HEK293 (cell line): ENCODE measurements around the gene CCDC116.
"Not testable (repeated sequence)": the region's sequence is repeated elsewhere in the genome, so short reads cannot be mapped to it uniquely, and the experiment has no call there.

Source experiments
- CTCF ChIA-PET: fragments of 350-600 bp; formaldehyde crosslinking; extraction: SDS; loops from one replicate; lab custom pipeline; 2021; ENCODE audit warnings: antibody characterized with exemption; lab: Yijun Ruan, JAX
- POLR2A ChIA-PET: fragments of 300-600 bp; formaldehyde crosslinking; extraction: SDS; loops from one replicate; lab custom pipeline; 2020; ENCODE audit warnings: antibody characterized with exemption, inconsistent platforms; lab: Yijun Ruan, JAX
- H3K27ac ChIP-seq: fragments of 200-500 bp; sonication (Bioruptor generic); 2 replicates; pipeline ENCODE4 v1.5.1; 2014; ENCODE audit warnings: low read depth, low read length, control low read depth, inconsistent platforms; ENCODE audit errors: extremely low read depth
- H3K36me3 ChIP-seq, 2 experiments: fragments of 200-500 bp in 1 of 2; sonication (Bioruptor generic) in 1 of 2; 1 replicate in 1 of 2; 2 replicates in 1 of 2; pipeline ENCODE4 v1.5.1; 2014 to 2017; ENCODE audit warnings: inconsistent platforms in 2 of 2, low read length in 2 of 2; ENCODE audit not compliant: control insufficient read depth in 2 of 2, insufficient read depth in 1 of 2
- H3K4me1 ChIP-seq: fragments of 200-500 bp; sonication (Bioruptor generic); 2 replicates; pipeline ENCODE4 v1.5.1; 2014; ENCODE audit warnings: mild to moderate bottlenecking, low read length, inconsistent platforms; ENCODE audit not compliant: control insufficient read depth, insufficient read depth
- H3K4me3 ChIP-seq: 2 replicates; pipeline ENCODE4 v1.5.1; 2011; ENCODE audit warnings: low read depth, mild to moderate bottlenecking, control low read depth, low read length, moderate library complexity
- H3K9me3 ChIP-seq: fragments of 200-500 bp; sonication (Bioruptor generic); 2 replicates; pipeline ENCODE4 v1.5.1; 2014; ENCODE audit warnings: low read depth, low read length, inconsistent platforms; ENCODE audit not compliant: control insufficient read depth, insufficient read depth
- IKZF3 ChIP-seq: fragments of 450-650 bp; IDR thresholded peaks from 2 replicates; pipeline ENCODE4 v1.5.0; 2018; ENCODE audit warnings: missing biosample characterization, mild to moderate bottlenecking, missing genetic modification characterization, moderate library complexity
- KLF10 ChIP-seq: fragments of 450-650 bp; IDR thresholded peaks from 2 replicates; pipeline ENCODE4 v1.5.1; 2018; ENCODE audit warnings: missing biosample characterization, mild to moderate bottlenecking, missing genetic modification characterization
- MYNN ChIP-seq: fragments of 450-650 bp; formaldehyde crosslinking; IDR thresholded peaks from 2 replicates; pipeline ENCODE4 v1.5.1; 2016; ENCODE audit warnings: missing biosample characterization, missing genetic modification characterization, borderline replicate concordance
- SP3 ChIP-seq: fragments of 450-650 bp; formaldehyde crosslinking; IDR thresholded peaks from 2 replicates; pipeline ENCODE4 v1.5.1; 2016; ENCODE audit warnings: missing biosample characterization, missing genetic modification characterization
- ZBTB17 ChIP-seq: fragments of 450-650 bp; formaldehyde crosslinking; IDR thresholded peaks from 2 replicates; pipeline ENCODE4 v1.5.1; 2016; ENCODE audit warnings: missing biosample characterization, missing genetic modification characterization
- ZEB2 ChIP-seq: fragments of 450-650 bp; formaldehyde crosslinking; IDR thresholded peaks from 2 replicates; pipeline ENCODE4 v1.5.1; 2016; ENCODE audit warnings: missing biosample characterization, missing genetic modification characterization
- ZFP41 ChIP-seq: fragments of 450-650 bp; formaldehyde crosslinking; IDR thresholded peaks from 2 replicates; pipeline ENCODE4 v1.5.1; 2016; ENCODE audit warnings: missing biosample characterization, missing genetic modification characterization, borderline replicate concordance
- ZNF138 ChIP-seq: fragments of 450-650 bp; formaldehyde crosslinking; IDR thresholded peaks from 2 replicates; pipeline ENCODE4 v1.5.1; 2016; ENCODE audit warnings: missing biosample characterization, missing genetic modification characterization, borderline replicate concordance
- ZNF223 ChIP-seq: fragments of 450-650 bp; formaldehyde crosslinking; IDR thresholded peaks from 2 replicates; pipeline ENCODE4 v1.5.1; 2016; ENCODE audit warnings: missing biosample characterization, missing genetic modification characterization
- ZNF239 ChIP-seq: fragments of 450-650 bp; formaldehyde crosslinking; IDR thresholded peaks from 2 replicates; pipeline ENCODE4 v1.5.1; 2016; ENCODE audit warnings: missing biosample characterization, missing genetic modification characterization
- ZNF530 ChIP-seq: fragments of 450-650 bp; formaldehyde crosslinking; IDR thresholded peaks from 2 replicates; pipeline ENCODE4 v1.5.1; 2016; ENCODE audit warnings: low read depth, missing biosample characterization, missing genetic modification characterization
- ZNF664 ChIP-seq: fragments of 450-650 bp; formaldehyde crosslinking; IDR thresholded peaks from 2 replicates; pipeline ENCODE4 v1.5.1; 2016; ENCODE audit warnings: missing biosample characterization, missing genetic modification characterization
- ZNF670 ChIP-seq: fragments of 450-650 bp; formaldehyde crosslinking; IDR thresholded peaks from 2 replicates; pipeline ENCODE4 v1.5.1; 2016; ENCODE audit warnings: missing biosample characterization, missing genetic modification characterization, low read depth
- ZSCAN23 ChIP-seq: fragments of 450-650 bp; formaldehyde crosslinking; IDR thresholded peaks from 2 replicates; pipeline ENCODE4 v1.5.1; 2016; ENCODE audit warnings: missing biosample characterization, missing genetic modification characterization
- ZSCAN30 ChIP-seq: fragments of 450-650 bp; IDR thresholded peaks from 2 replicates; pipeline ENCODE4 v1.5.1; 2018; ENCODE audit warnings: missing biosample characterization, mild to moderate bottlenecking, missing genetic modification characterization, moderate library complexity
- TF ChIP-seq, protein P1 (sequence below): fragments of 450-650 bp; formaldehyde crosslinking; IDR thresholded peaks from 2 replicates; pipeline ENCODE4 v1.5.1; 2016; ENCODE audit warnings: missing biosample characterization, missing genetic modification characterization
- TF ChIP-seq, protein P2 (sequence below): fragments of 450-650 bp; formaldehyde crosslinking; IDR thresholded peaks from 2 replicates; pipeline ENCODE4 v1.5.1; 2016; ENCODE audit warnings: missing biosample characterization, missing genetic modification characterization
- TF ChIP-seq, protein P3 (sequence below): fragments of 450-650 bp; formaldehyde crosslinking; IDR thresholded peaks from 2 replicates; pipeline ENCODE4 v1.5.1; 2016; ENCODE audit warnings: missing biosample characterization, missing genetic modification characterization
- TF ChIP-seq, protein P4 (sequence below): fragments of 450-650 bp; formaldehyde crosslinking; IDR thresholded peaks from 2 replicates; pipeline ENCODE4 v1.5.1; 2016; ENCODE audit warnings: missing biosample characterization, missing genetic modification characterization

Gene CCDC116

DNA sequence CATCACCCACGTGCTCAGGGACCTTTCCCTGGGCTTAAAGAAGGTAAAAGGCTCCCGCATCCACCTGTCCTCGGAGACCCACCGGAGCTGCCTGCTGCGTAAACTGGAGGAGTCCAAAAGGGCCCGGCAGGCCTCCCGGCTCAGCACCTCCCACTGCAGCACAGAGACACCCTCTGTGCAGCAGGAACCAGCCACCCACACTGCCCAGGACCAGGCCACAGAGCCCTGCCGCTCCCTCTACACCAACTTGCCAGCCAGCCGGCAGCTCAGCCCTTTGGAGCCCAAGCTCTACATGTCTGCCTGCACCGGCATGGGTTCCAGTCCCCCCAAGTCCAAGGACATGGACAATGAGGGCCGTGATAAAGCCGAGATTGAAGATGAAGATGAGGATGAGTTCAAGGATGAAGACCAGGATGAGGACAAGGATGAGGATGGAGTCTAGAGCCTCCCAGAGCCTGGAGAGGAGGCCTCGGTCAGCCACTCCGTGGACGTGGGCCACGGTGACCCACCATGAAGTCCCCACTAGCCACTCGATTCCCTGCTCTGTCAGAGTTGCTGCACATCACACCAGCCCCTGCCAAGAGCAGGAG, 4.2 kb downstream of the CCDC116 start:
- TF ChIP-seq ZNF223 (no peak), ZEB2 (tag by site-specific recombination) (no peak), ZNF664 (no peak), ZFP41 (tag by site-specific recombination) (no peak), SP3 (tag by site-specific recombination) (no peak), ZNF530 (tag by site-specific recombination) (no peak), ZNF670 (tag by site-specific recombination) (no peak), IKZF3 (tag by site-specific recombination) (no peak)
- TF ChIP-seq, protein P1, sequence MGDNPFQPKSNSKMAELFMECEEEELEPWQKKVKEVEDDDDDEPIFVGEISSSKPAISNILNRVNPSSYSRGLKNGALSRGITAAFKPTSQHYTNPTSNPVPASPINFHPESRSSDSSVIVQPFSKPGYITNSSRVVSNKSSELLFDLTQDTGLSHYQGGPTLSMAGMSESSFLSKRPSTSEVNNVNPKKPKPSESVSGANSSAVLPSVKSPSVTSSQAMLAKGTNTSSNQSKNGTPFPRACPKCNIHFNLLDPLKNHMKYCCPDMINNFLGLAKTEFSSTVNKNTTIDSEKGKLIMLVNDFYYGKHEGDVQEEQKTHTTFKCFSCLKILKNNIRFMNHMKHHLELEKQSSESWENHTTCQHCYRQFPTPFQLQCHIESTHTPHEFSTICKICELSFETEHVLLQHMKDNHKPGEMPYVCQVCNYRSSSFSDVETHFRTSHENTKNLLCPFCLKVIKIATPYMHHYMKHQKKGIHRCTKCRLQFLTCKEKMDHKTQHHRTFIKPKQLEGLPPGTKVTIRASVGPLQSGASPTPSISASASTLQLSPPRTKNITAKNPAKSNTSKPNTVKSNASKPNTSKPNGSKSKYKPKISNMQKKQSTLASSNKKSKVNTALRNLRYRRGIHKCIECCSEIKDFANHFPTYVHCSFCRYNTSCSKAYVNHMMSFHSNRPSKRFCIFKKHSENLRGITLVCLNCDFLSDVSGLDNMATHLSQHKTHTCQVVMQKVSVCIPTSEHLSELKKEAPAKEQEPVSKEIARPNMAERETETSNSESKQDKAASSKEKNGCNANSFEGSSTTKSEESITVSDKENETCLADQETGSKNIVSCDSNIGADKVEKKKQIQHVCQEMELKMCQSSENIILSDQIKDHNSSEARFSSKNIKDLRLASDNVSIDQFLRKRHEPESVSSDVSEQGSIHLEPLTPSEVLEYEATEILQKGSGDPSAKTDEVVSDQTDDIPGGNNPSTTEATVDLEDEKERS (tag by site-specific recombination) = no peak
- TF ChIP-seq, all 188 proteins: peak for 0
- POLR2A ChIA-PET = interaction anchor here (1.1 kb wide), 1 partner anchor 10 kb away, joined by 3 read pairs; no protein-coding TSS in a partner anchor
- Histone ChIP-seq H3K4me1 (no peaks in the 10 kb centered on the region), H3K36me3 (no peaks in the 10 kb centered on the region), H3K4me3 (no peak overlapping the region), H3K9me3 (no peaks in the 10 kb centered on the region), H3K27ac (no peak overlapping the region)
- CTCF ChIA-PET = interaction anchor here (1.6 to 2.8 kb wide), 3 partner anchors 10 to 14 kb away, joined by 3 to 13 read pairs (median 6); no protein-coding TSS in a partner anchor

DNA sequence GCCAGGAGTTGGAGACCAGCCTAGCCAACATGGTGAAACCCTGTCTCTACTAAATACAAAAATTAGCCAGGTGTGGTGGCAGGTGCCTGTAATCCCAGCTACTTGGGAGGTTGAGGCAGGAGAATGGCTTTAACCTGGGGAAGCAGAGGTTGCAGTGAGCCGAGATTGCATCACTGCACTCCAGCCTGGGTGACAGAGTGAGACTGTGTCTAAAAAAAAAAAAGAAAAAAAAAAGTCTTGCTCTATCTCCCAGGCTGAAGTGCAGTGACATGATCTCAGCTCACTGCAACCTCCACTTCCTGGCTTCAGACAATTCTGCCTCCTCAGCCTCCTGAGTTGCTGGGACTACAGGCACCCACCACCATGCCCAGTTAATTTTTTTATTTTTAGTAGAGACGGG, 4.9 kb downstream of the CCDC116 start:
- TF ChIP-seq ZBTB17 (tag by site-specific recombination) = 0 out of 2 replicates have a peak, but pooled peaks have one; percentile 29
- TF ChIP-seq, protein P2, sequence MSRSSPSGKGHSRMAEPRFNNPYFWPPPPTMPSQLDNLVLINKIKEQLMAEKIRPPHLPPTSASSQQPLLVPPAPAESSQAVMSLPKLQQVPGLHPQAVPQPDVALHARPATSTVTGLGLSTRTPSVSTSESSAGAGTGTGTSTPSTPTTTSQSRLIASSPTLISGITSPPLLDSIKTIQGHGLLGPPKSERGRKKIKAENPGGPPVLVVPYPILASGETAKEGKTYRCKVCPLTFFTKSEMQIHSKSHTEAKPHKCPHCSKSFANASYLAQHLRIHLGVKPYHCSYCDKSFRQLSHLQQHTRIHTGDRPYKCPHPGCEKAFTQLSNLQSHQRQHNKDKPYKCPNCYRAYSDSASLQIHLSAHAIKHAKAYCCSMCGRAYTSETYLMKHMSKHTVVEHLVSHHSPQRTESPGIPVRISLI = peak; percentile 86
- CTCF ChIA-PET = interaction anchor here (2.0 to 2.8 kb wide), 2 partner anchors 9 to 13 kb away, joined by 6 to 13 read pairs; no protein-coding TSS in a partner anchor
- POLR2A ChIA-PET, H3K4me3 ChIP-seq, H3K36me3 ChIP-seq, H3K4me1 ChIP-seq, H3K27ac ChIP-seq, H3K9me3 ChIP-seq: not testable (repeated sequence)

DNA sequence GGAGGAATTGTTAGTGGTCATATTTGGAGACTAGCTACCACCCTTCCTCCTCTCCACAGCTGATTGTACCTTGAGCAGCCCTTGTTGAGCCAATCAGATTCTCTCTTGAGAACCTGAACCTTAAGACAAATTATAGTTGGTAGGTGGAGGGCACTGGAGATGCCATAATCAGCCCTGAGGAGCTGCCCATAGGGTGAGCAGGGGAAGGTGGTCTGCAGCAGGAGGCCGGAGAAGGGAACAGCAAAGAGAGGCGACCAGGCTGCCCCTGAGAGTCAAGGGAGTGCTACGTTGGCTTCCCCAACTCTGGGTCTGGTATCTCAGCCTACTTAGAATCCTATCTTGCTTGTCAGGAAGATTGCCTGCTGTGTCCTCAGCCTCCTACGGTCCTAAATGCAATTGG, 6.8 kb downstream of the CCDC116 start:
- ChIA-PET CTCF (interaction anchor here (0.5 to 2.1 kb wide), 2 partner anchors 10 to 30 kb away, joined by 4 to 9 read pairs; partner anchors contain the start of gene YDJC), POLR2A (no interaction called here)
- TF ChIP-seq MYNN (tag by site-specific recombination) (no peak), ZNF239 (tag by site-specific recombination) (no peak), ZNF138 (tag by site-specific recombination) (no peak), ZSCAN23 (no peak), KLF10 (no peak), ZSCAN30 (tag by site-specific recombination) (no peak)
- TF ChIP-seq, protein P3, sequence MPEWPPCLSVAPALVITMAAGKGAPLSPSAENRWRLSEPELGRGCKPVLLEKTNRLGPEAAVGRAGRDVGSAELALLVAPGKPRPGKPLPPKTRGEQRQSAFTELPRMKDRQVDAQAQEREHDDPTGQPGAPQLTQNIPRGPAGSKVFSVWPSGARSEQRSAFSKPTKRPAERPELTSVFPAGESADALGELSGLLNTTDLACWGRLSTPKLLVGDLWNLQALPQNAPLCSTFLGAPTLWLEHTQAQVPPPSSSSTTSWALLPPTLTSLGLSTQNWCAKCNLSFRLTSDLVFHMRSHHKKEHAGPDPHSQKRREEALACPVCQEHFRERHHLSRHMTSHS = no peak
- TF ChIP-seq, protein P4, sequence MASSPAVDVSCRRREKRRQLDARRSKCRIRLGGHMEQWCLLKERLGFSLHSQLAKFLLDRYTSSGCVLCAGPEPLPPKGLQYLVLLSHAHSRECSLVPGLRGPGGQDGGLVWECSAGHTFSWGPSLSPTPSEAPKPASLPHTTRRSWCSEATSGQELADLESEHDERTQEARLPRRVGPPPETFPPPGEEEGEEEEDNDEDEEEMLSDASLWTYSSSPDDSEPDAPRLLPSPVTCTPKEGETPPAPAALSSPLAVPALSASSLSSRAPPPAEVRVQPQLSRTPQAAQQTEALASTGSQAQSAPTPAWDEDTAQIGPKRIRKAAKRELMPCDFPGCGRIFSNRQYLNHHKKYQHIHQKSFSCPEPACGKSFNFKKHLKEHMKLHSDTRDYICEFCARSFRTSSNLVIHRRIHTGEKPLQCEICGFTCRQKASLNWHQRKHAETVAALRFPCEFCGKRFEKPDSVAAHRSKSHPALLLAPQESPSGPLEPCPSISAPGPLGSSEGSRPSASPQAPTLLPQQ (tag by site-specific recombination) = no peak
- Histone ChIP-seq H3K4me1 (no peaks in the 10 kb centered on the region), H3K9me3 (no peaks in the 10 kb centered on the region), H3K27ac (no peak overlapping the region), H3K36me3 (peaks cover 0 to 8% of the 10 kb centered on the region in 2 experiments; a peak in 1 of 3 replicates), H3K4me3 (no peak overlapping the region)
